Vagina (tissue), 2 donors: ENCODE measurements around the gene DCC.

Source experiments
- CTCF ChIP-seq, 3 experiments: fragments of 450-650 bp in 2 of 3; fragments of 200-600 bp in 1 of 3; sonication (generic) in 1 of 3; IDR thresholded peaks; one replicate each; pipeline ENCODE4 v1.5.1; 2017 to 2019; ENCODE audit warnings: antibody characterized with exemption in 3 of 3, mild to moderate bottlenecking in 2 of 3, moderate library complexity in 2 of 3
- POLR2A ChIP-seq, 2 donors: fragments of 450-650 bp; IDR thresholded peaks; one replicate each; pipeline ENCODE4 v1.6.1; 2017; ENCODE audit warnings: antibody characterized with exemption in 2 of 2, mild to moderate bottlenecking in 2 of 2, moderate library complexity in 2 of 2
- POLR2AphosphoS5 ChIP-seq, 2 donors: sonication (generic); formaldehyde crosslinking; IDR thresholded peaks; one replicate each; pipeline ENCODE4 v1.9.0; 2017; ENCODE audit warnings: antibody characterized with exemption in 2 of 2, mild to moderate bottlenecking in 2 of 2, low read depth in 1 of 2; ENCODE audit not compliant: insufficient read depth in 1 of 2

GRCh38 chr18:53467756-53468155 is 1127.8 kb downstream of the DCC start:
- TF ChIP-seq CTCF (IDR thresholded peaks at IDR 0.05), result no peak
- no peak for TF ChIP-seq POLR2A (IDR thresholded peaks at IDR 0.05)
- TF ChIP-seq POLR2AphosphoS5 (IDR thresholded peaks at IDR 0.05; ENCODE audit: insufficient read depth in 1 of 2, low read depth in 1 of 2), result no peak
